Prostate gland (tissue), 2 donors: ENCODE measurements around the gene DLGAP1.

Experiments
- POLR2AphosphoS5 ChIP-seq: sonication (generic); formaldehyde crosslinking; IDR thresholded peaks from one replicate; pipeline ENCODE4 v1.6.1; 2017; ENCODE audit warnings: antibody characterized with exemption
- TF ChIP-seq, protein P1 (sequence below), 4 experiments: fragments of 200-600 bp in 2 of 4; fragments of 450-650 bp in 2 of 4; sonication (generic) in 2 of 4; IDR thresholded peaks; 1 replicate in 3 of 4; 2 replicates in 1 of 4; pipeline ENCODE4 v1.5.1; 2016 to 2019; ENCODE audit warnings: antibody characterized with exemption in 4 of 4, mild to moderate bottlenecking in 2 of 4, moderate library complexity in 2 of 4

DNA sequence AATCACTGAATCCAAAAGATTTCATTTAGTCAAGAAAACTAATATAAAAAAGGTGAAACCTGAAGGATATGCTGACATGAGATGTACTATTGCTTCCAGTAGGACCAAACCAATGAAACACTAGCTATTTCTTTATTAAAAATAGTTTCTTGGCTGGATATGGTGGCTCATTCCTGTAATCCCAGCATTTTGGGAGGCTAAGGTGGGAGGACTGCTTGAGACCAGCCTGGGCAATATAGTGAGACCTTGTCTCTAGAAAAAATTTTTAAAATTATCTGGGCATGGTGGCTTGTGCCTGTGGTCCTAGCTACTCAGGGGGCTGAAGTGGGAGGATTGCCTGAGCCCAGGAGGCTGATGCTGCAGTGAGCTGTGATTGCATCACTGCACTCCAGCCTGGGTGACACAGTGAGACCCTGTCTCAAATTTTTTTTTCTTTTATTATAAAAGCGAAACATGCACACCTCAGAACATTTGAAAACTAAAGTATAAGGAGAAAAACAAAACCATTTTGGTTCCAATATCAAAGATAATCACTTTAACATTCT is 738.9 kb downstream of the DLGAP1 start:
- TF ChIP-seq, protein P1, sequence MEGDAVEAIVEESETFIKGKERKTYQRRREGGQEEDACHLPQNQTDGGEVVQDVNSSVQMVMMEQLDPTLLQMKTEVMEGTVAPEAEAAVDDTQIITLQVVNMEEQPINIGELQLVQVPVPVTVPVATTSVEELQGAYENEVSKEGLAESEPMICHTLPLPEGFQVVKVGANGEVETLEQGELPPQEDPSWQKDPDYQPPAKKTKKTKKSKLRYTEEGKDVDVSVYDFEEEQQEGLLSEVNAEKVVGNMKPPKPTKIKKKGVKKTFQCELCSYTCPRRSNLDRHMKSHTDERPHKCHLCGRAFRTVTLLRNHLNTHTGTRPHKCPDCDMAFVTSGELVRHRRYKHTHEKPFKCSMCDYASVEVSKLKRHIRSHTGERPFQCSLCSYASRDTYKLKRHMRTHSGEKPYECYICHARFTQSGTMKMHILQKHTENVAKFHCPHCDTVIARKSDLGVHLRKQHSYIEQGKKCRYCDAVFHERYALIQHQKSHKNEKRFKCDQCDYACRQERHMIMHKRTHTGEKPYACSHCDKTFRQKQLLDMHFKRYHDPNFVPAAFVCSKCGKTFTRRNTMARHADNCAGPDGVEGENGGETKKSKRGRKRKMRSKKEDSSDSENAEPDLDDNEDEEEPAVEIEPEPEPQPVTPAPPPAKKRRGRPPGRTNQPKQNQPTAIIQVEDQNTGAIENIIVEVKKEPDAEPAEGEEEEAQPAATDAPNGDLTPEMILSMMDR (IDR thresholded peaks at IDR 0.05) = no peak
- no peak for TF ChIP-seq POLR2AphosphoS5
